HG02938 (cell line): ENCODE data around the gene MTMR10.

ENCODE experiments used
- ATAC-seq: cut with Tn5 transposase; IDR thresholded peaks from one replicate; pipeline ENCODE4 v1.9.1; 2021; ENCODE audit warnings: mild to moderate bottlenecking, moderate library complexity; ENCODE audit not compliant: unreplicated experiment

Gene MTMR10

GRCh38 chr15:31013863-31014607, 22.6 kb upstream of the MTMR10 start:
- peak; percentile 85 for ATAC-seq

- no peak for ATAC-seq
These were observed 21.0 kb upstream of the MTMR10 start for GRCh38 chr15:31012455-31012854.

GRCh38 chr15:31010036-31010435, 18.6 kb upstream of the MTMR10 start:
- no peak for ATAC-seq

- no peak for ATAC-seq
These were observed 14.2 kb upstream of the MTMR10 start for GRCh38 chr15:31005660-31006059.

GRCh38 chr15:31004220-31004733, 12.8 kb upstream of the MTMR10 start:
- peak; percentile 77 for ATAC-seq

- no peak for ATAC-seq
These were observed 10.3 kb upstream of the MTMR10 start for GRCh38 chr15:31001702-31002101.

GRCh38 chr15:30999729-31000128, 8.3 kb upstream of the MTMR10 start:
- ATAC-seq: no peak

- ATAC-seq: no peak
These were observed 5.8 kb upstream of the MTMR10 start for GRCh38 chr15:30997270-30997669.

- no peak for ATAC-seq
These were observed 929 bp upstream of the MTMR10 start for GRCh38 chr15:30992249-30992864.

GRCh38 chr15:30990446-30991254, 778 bp downstream of the MTMR10 start:
- ATAC-seq: peak; percentile 22

- no peak for ATAC-seq
These were observed 1.4 kb downstream of the MTMR10 start for GRCh38 chr15:30990036-30990435.

GRCh38 chr15:30985081-30985531, 6.3 kb downstream of the MTMR10 start:
- ATAC-seq: no peak

GRCh38 chr15:30984542-30984941, 6.9 kb downstream of the MTMR10 start:
- ATAC-seq: no peak

GRCh38 chr15:30984118-30984517, 7.3 kb downstream of the MTMR10 start:
- no peak for ATAC-seq

GRCh38 chr15:30979457-30979856, 12.0 kb downstream of the MTMR10 start:
- no peak for ATAC-seq

- no peak for ATAC-seq
These were observed 13.1 kb downstream of the MTMR10 start for GRCh38 chr15:30978328-30978727.

- ATAC-seq: no peak
These were observed 17.3 kb downstream of the MTMR10 start for GRCh38 chr15:30974112-30974511.

- ATAC-seq: no peak
These were observed 18.0 kb downstream of the MTMR10 start for GRCh38 chr15:30973379-30973778.

- ATAC-seq: no peak
These were observed 21.7 kb downstream of the MTMR10 start for GRCh38 chr15:30969724-30970123.

GRCh38 chr15:30963681-30964080, 27.7 kb downstream of the MTMR10 start:
- no peak for ATAC-seq

GRCh38 chr15:30962659-30963058, 28.8 kb downstream of the MTMR10 start:
- no peak for ATAC-seq
